Right lobe of liver (tissue), 6 donors: ENCODE measurements around the gene OPA3. TPM values are rescaled to one million over a fixed set of nuclear protein-coding genes. Genes with fewer than 3 reads are reported as not detected.
"Not testable (repeated sequence)": the region's sequence is repeated elsewhere in the genome, so short reads cannot be mapped to it uniquely, and the experiment has no call there.

Experiments used
- ATAC-seq, 4 donors: fragments of 200-7000 bp; cut with Tn5 transposase; one replicate each; pipeline ENCODE4 v1.9.1; 2020; ENCODE audit warnings: mild to moderate bottlenecking in 4 of 4, moderate library complexity in 4 of 4
- DNase-seq, 3 donors: peaks; one replicate each; pipeline ENCODE4 v3.0.0-alpha.2; 2020
- H3K27ac ChIP-seq, 3 donors: fragments of 200-600 bp; one replicate each; pipeline ENCODE4 v1.8.0; 2022
- H3K27me3 ChIP-seq, 2 donors: fragments of 200-600 bp; one replicate each; pipeline ENCODE4 v1.8.0; 2022
- H3K36me3 ChIP-seq, 4 donors: fragments of 200-600 bp; sonication (generic) in 1 of 4; one replicate each; pipeline versions ENCODE4 v1.5.1 to v1.8.0; 2017 to 2022; ENCODE audit warnings: control low read depth in 1 of 4
- H3K4me1 ChIP-seq, 4 donors: fragments of 200-600 bp; sonication (generic) in 1 of 4; one replicate each; pipeline versions ENCODE4 v1.5.1 to v1.8.0; 2017 to 2022; ENCODE audit warnings: control low read depth in 1 of 4
- H3K4me3 ChIP-seq, 3 donors: fragments of 200-600 bp; one replicate each; pipeline ENCODE4 v1.8.0; 2022
- H3K9me3 ChIP-seq, 4 donors: fragments of 200-600 bp; sonication (generic) in 1 of 4; one replicate each; pipeline versions ENCODE4 v1.5.1 to v1.8.0; 2017 to 2022; ENCODE audit warnings: control low read depth in 1 of 4
- CTCF ChIP-seq, 4 donors: fragments of 200-600 bp in 3 of 4; fragments of 450-650 bp in 1 of 4; IDR thresholded peaks; one replicate each; pipeline versions ENCODE4 v1.5.1 to v1.8.0; 2016 to 2022; ENCODE audit warnings: antibody characterized with exemption in 4 of 4, mild to moderate bottlenecking in 2 of 4
- POLR2A ChIP-seq: fragments of 450-650 bp; IDR thresholded peaks from one replicate; pipeline ENCODE4 v1.6.1; 2017; ENCODE audit warnings: antibody characterized with exemption, mild to moderate bottlenecking
- WGBS: methylation state at CpG from one replicate; pipeline ENCODE4 v1.1.6; 2018; ENCODE audit warnings: low coverage, low lambda C conversion rate; ENCODE audit not compliant: insufficient coverage; ENCODE audit errors: missing lambda C conversion rate; 5-methylcytosine and 5-hydroxymethylcytosine counted together
- intact Hi-C, 2 donors: fragments of 100-400 bp; cut with DNase I; formaldehyde crosslinking; loops; one replicate each; pipeline versions ENCODE4 v1.11.2 to v1.14.1; 2022
- total RNA-seq, 6 experiments: library from RNA; depleted of rRNA in 2 of 6; stranded (reverse); fragments of >200 nt in 2 of 6; fragmentation: NEBNext Ultra II Directional in 3 of 6; extraction: Animal tissue kit (Norgen Biotek cat#: 25700) in 3 of 6; gene quantifications; one replicate each; pipeline versions ENCODE4 v1.1.0 to v1.2.4, GENCODE V29; 2016 to 2023
- donor health status: DM: no; HTN: yes; CAD: no.
- donor health status: DM: no; HTN: no; CAD: no.
- donor health status: DM: no; HTN: no; CAD: no.
- donor health status: DM: no; HTN: yes; CAD: no.
- donor health status: DM: no; HTN: yes; CAD: no.

OPA3 gene
- total RNA-seq, 6 experiments from 2014 or later = 6.7 to 18.1 (median 8.1) TPM

GRCh38 chr19:45514376-45515051 lies 70.1 kb downstream of the OPA3 start:
- intact Hi-C loops = no loop called here
- Histone ChIP-seq H3K4me3 (peak overlapping the region in 2 of 3 donors; percentile 9 to 16), H3K36me3 (peaks cover 0 to 6% (median 0%) of the 10 kb centered on the region in 4 donors), H3K27ac (peak overlapping the region; percentile 36 to 62 (median 44)), H3K4me1 (peaks cover 0 to 35% (median 9%) of the 10 kb centered on the region in 4 donors), H3K27me3 (no peaks in the 10 kb centered on the region), H3K9me3 (no peaks in the 10 kb centered on the region)
- peak; percentile 86 to 89 (median 87) for DNase-seq
- peak; percentile 87 to 91 (median 90) for ATAC-seq
- 38% methylated on average over 5 of the region's 13 CpGs for WGBS
- no peak for TF ChIP-seq CTCF (IDR thresholded peaks at IDR 0.05)
- TF ChIP-seq POLR2A = no peak

DNA sequence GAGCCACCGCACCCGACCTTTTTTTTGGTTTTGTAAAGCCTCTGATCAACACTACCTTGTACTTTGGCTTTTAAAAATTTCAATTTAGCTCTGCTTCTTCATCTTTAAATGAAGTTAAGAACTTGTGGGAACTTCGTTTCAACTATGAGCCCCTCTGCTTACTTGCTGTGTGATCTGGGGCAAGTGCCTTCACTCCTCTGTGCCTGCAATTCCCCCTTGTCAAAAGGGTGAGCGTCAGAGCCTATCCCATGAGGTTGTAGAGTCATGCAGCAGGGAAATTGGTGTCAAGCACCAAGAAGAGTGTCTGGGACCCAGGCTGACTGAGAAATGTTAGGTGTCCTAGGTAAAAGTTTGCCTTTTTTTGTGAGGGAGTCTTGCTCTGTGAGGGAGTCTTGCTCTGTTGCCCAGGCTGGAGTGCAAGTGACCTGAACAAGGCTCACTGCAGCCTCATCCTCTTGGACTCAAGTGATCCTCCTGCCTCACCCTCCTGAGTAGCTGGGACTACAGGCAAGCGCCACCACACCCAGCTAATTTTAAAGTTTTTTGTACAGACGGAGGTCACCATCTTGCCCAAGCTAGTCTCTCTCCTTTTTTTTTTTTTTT lies 71.6 kb downstream of the OPA3 start:
- H3K4me3 ChIP-seq = no peak overlapping the region
- 88% methylated on average over 3 of the region's 6 CpGs for WGBS
- ATAC-seq = no peak
- no peak for DNase-seq
- intact Hi-C loops = no loop called here
- H3K4me1 ChIP-seq = peaks cover 0 to 36% (median 10%) of the 10 kb centered on the region in 4 donors
- no peaks in the 10 kb centered on the region for H3K9me3 ChIP-seq
- H3K27me3 ChIP-seq = no peaks in the 10 kb centered on the region
- H3K36me3 ChIP-seq = peaks cover 0 to 2% (median 0%) of the 10 kb centered on the region in 4 donors
- no peak for TF ChIP-seq CTCF (IDR thresholded peaks at IDR 0.05)
- no peak for TF ChIP-seq POLR2A
- H3K27ac ChIP-seq = no peak overlapping the region

DNA sequence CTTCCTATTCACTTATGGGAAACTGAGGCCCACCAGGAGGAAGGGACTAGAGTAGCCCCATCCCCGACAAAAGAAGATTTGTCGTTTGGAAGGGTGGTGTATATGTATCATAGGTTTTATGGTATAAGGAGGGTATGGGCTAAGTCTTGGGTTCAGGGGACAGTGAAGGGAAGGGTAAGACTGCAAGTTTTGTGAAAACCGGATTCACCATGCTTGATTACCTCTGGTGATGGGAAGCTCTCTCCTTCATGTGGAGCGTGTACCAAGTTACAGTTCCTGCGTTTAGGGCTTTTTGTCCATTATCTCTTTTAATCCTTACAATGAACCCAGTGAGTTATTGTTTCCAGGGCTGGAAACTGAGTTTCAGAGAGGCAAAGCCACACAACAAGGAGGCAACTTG lies 73.5 kb downstream of the OPA3 start:
- intact Hi-C loops = no loop called here
- Histone ChIP-seq H3K4me3 (no peak overlapping the region), H3K27me3 (no peaks in the 10 kb centered on the region), H3K27ac (no peak overlapping the region), H3K36me3 (no peaks in the 10 kb centered on the region), H3K4me1 (peaks cover 0 to 36% (median 11%) of the 10 kb centered on the region in 4 donors), H3K9me3 (no peaks in the 10 kb centered on the region)
- TF ChIP-seq POLR2A (no peak), CTCF (IDR thresholded peaks at IDR 0.05) (no peak)
- ATAC-seq = no peak
- WGBS = 86% methylated on average over 5 of the region's 5 CpGs
- DNase-seq = no peak

DNA sequence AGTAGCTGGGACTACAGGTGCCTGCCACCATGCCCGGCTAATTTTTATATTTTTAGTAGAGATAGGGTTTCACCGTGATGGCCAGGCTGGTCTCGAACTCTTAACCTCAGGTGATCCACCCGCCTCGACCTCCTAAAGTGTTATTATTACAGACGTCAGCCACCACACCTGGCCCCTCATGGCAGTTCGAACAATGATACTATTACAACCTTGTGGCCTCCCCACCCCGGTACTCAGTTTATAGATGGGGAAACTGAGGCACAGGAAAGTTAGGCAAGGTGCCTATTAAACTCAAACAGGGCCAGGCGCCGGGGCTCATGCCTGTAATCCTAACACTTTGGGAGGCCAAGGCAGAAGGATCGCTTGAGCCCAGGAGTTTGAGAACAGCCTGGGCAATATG lies 74.2 kb downstream of the OPA3 start:
- H3K27me3 ChIP-seq, H3K4me3 ChIP-seq, H3K9me3 ChIP-seq, ATAC-seq, intact Hi-C loops, H3K36me3 ChIP-seq, DNase-seq: not testable (repeated sequence)
- H3K4me1 ChIP-seq = peaks cover 0 to 32% (median 14%) of the 10 kb centered on the region in 4 donors
- peak overlapping the region; percentile 56 to 92 (median 90) for H3K27ac ChIP-seq
- WGBS = 72% methylated on average over 8 of the region's 11 CpGs

- no peaks in the 10 kb centered on the region for H3K36me3 ChIP-seq
- no peaks in the 10 kb centered on the region for H3K27me3 ChIP-seq
- 12% methylated on average over 2 of the region's 3 CpGs for WGBS
- DNase-seq (no peak), ATAC-seq (no peak)
- H3K9me3 ChIP-seq = no peaks in the 10 kb centered on the region
- peaks cover 0 to 26% (median 13%) of the 10 kb centered on the region in 4 donors for H3K4me1 ChIP-seq
- H3K4me3 ChIP-seq = peak overlapping the region; percentile 99 to 100 (median 100)
- TF ChIP-seq CTCF (IDR thresholded peaks at IDR 0.05) = no peak
- TF ChIP-seq POLR2A = no peak
- H3K27ac ChIP-seq = peak overlapping the region; percentile 56 to 92 (median 90)
- intact Hi-C loops = no loop called here
Measured at GRCh38 chr19:45509692-45510015, 74.9 kb downstream of the OPA3 start.
